Activated CD4-positive, CD25-positive, alpha-beta regulatory T cell (primary cell): Measurements from ENCODE around the gene BAG5.
"Not testable (repeated sequence)": the region's sequence is repeated elsewhere in the genome, so short reads cannot be mapped to it uniquely, and the experiment has no call there.

ENCODE experiments used
- DNase-seq, 4 experiments: peaks; one replicate each; lab custom pipeline; 2025; lab: John Stamatoyannopoulos, UW

BAG5 gene, protein sequence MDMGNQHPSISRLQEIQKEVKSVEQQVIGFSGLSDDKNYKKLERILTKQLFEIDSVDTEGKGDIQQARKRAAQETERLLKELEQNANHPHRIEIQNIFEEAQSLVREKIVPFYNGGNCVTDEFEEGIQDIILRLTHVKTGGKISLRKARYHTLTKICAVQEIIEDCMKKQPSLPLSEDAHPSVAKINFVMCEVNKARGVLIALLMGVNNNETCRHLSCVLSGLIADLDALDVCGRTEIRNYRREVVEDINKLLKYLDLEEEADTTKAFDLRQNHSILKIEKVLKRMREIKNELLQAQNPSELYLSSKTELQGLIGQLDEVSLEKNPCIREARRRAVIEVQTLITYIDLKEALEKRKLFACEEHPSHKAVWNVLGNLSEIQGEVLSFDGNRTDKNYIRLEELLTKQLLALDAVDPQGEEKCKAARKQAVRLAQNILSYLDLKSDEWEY

DNA sequence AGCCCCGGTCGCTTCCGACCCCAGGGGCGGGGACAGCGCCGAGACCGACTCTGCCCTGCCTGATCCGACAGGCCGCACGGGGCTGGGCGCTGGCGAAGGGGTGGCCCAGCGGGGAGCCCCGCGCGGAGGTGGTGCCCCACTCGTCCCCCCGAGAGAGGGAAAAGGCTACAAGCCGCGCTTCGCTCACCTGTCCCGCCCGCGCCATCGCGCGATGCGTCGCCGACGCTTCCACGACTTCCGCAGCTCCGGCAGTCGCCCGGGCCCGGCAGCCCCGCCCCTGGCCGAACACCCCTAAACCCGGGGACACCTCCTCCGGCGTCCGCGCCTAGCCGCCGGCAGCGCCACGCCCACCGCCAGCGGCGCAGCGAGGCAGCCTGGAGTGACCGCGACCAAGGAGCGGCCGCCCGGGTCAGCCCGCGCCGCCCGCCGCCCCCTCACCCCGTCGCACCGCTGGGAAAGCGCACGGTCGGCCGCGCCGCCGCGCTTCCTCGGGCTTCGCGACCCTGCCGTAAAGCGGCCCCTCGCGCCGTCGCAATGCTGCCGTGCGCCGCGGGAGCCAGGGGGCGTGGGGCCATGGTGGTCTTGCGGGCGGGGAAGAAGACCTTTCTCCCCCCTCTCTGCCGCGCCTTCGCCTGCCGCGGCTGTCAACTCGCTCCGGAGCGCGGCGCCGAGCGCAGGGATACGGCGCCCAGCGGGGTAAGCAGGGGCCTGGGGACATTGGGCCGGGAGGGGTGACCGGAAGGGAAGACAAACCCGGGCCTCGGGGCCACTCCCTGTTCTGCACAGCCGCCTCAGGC is at the start of gene BAG5, which contains the start of gene COA8:
TSS of gene BAG5 (minus strand) at position 229 of the 797 bp plus-strand sequence. CDS start 1,493 bp downstream, outside the sequence.
TSS of gene COA8 (plus strand) at position 532 of the 797 bp plus-strand sequence. CDS start at position 574, 42 bp downstream.
- peak; percentile 72 to 84 (median 76) for DNase-seq

DNA sequence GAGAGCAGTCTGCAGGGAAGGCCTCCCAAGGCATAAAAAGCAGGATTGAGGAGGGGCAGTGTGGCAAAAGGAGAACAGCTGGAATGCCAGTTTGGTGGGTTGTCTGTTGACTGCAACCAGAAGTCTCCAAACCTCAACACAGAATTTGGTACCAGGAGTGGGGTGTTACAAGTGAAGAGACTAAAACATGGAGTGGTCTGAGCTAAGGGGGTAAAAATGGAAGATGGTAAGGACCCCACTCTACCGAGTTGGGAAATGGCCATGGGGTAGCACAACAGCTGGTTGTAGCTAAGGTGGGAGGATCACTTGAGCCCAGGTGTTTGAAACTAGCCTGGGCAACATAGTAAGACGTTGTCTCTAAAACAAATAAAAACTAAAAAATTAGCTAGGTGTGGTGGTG is 48.8 kb upstream of the BAG5 start:
- no peak for DNase-seq

DNA sequence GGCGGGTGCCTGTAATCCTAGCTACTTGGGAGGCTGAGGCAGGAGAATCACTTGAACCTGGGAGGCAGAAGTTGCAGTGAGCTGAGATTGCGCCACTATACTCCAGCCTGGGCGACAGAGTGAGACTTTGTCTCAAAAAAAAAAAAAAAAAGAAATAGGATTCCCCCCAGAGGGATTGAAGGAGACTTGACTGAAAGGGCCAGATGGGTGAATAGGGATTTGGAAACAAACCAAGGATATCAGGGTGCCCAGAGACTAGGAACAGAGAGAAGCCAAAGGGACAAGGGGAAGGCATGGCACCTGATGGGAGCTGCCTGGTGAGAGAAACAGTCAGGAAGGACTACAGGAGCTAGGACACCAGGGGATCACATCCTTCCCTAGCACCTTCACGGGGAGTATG is 46.6 kb upstream of the BAG5 start:
- not testable (repeated sequence) for DNase-seq

DNA sequence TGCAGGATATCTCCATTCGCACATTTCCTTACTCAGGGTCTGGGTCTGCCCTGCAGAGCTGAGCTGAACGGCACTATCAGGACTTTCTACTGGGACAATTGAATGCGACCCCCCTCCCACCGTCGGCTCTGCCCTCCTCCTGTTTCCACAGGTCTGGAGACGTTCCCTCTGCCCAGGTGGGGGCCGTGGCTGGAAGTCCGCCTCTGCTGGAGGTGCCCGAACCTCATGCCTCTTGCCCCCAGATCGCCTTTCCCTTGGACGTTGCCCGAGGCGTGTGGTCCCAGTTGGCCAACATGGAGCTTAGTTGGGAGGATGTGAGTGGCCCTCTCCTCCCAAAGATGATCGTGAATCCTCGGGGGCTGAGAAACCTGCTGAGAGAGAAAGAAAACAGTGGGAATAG is 45.4 kb upstream of the BAG5 start:
- no peak for DNase-seq

DNA sequence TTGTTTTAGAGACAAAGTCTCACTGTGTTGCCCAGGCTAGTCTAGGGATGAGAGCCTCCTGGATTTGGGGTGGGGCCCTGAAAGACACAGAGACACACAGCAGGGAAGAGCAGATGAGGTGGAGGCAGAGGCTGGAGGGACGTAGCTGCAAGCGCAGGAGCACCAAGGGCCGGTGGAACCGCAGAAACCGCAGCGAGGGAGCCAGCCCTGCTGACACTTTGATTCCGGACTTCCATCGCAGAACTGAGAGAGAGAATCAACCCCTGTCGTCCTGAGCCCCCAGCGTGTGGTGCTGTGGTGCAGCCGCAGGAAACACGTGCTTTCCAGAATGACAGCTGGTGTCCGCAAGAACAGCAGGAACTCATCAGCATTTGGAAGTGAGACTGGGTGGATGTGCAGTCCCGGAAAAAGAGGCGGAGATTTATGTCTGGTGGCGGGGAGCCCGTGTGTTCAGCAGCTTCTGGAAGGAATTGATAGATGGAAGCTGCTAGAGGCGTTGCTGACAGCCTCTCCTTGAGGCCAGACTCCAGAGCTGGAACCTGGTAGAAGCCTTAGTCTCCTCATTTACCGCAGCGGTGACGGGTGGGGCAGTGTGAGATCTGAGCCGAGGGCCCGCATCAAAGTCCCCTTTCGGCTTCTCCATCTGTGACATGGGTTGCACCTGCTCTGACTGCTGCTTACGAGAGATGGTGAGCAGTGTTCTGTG is 44.7 kb upstream of the BAG5 start:
- no peak for DNase-seq

DNA sequence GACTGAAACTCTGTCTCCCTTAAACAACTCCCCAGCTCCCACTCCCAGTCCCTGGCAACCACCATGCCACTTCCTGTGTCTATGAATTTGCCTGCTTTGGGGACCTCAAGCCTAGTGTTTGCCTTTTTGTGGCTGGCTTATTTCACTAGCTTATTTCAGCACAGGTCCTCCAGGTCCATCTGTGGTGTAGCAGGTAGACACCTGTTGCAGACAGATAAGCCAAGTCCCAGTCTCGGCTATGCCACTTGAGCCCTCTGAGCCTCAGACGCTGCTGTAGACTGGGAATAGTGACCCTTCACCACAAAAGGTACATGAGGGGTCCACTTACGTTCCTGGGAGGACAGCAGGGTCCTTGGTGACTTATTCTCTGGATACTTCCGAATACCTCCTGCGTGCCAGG is 42.2 kb upstream of the BAG5 start:
- DNase-seq, result no peak

DNA sequence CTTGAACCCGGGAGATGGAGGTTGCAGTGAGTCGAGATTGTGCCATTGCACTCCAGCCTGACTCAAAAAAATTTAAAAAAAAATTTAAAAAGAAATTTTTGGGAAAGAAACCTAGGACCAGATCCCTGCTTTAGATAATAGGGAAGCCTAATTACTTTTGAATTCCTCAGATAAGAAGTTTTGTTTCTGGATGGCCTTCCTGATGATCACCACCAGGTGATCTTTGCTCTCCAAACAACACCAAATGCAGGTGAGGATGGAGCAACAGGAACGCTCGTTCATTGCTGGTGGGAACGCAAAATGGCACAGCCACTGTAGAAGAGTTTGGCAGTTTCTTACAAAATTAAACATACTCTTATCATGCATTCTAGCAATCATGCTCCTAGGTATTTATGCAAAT is 38.0 kb upstream of the BAG5 start:
- DNase-seq, result no peak

DNA sequence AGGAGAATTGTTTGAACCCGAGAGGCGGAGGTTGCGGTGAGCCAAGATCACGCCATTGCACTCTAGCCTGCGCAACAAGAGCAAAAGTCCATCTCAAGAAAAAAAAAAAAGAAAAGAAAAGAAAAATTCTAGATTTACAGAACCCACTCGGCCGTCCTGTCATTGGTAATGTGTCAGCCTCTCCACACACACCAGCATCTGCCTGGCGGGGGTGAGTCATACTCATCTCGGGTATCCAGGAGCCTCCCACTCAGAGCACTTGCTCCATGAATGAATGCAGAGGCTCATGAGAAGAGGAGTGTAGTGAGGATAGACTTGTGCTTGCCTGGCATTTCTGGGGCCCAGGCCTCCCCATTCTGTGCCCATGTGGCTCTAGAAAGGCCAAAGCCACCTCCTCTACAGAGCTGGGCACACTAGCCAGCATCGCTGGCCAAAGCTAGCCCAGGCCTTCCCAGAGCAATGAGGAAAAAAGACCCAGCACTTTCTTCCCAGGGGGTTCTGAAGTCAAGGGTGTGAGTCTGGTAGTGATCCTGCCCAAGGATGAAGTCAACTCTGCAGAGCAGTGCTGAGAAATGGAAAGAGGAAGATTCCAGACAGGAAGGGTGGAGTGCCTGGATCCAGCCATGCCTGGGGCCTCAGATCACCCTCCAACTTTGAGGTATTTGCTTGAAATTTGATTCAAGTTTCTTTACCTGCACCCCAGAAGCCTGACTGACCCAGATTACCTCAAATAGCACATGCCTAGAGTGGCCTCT is 35.3 kb upstream of the BAG5 start:
- no peak for DNase-seq

DNA sequence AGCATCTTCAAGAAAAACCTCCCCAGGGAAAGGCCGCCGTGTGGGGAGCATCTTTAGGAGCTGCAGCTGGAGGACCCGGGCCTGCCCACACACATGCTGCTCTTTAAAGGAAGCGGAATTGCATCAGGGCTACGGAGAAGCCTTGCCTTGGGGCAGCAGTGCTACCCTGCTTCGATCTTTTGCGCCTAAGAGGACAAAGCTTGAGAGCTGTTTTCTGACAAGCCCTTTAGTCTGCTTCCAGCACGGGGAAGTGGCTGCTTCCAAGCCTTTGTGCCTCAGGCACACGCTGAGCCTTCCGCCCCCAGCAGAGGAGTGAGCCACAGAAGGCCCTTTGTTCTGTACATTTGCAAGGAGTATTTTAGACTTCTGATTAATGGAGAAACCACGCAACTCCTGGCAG is 31.8 kb upstream of the BAG5 start:
- DNase-seq, result no peak

DNA sequence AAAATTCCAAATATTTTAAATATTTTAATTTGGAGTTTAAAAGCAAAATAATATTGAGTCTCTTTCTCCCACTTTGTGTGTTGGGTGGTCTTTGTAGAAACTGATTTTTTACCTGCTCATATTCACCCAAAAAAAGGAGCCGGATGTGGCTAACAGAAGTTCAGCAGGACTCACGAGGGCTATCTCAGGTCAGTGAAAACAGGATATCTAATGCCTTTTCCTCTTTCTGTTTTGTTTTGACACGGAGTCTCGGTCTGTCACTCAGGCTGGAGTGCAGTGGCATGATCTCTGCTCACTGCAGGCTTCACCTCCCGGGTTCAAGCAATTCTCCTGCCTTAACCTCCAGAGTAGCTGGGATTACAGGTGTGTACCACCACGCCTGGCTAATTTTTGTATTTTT is 31.1 kb upstream of the BAG5 start:
- DNase-seq, result no peak

DNA sequence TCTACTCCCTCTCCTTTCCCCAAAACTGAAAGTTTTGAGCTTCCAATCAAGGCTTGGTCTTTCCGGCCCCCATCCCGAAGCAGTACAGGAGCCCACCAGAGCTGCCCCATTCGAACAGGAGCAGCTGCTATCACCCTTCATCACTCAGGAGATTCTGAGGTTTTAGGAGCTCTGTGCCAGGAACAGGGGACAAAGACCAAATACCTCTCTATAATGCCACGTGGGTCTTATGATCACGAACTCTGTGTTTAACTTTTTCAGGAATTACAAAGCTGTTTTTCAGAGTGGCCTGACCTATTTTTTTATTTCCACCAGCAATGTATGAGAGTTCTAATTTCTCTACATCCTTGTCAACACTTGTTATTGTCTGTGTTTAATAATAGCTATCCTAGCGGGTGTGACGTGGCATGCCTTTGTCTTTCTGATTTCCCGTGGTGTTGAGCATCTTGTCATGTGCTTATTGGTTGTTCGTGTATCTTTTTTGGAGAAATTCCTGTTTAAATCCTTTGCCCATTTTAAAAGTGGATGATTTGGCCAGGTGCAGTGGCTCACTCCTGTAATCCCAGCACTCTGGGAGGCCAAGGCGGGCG is 22.0 kb upstream of the BAG5 start:
- DNase-seq, result no peak

DNA sequence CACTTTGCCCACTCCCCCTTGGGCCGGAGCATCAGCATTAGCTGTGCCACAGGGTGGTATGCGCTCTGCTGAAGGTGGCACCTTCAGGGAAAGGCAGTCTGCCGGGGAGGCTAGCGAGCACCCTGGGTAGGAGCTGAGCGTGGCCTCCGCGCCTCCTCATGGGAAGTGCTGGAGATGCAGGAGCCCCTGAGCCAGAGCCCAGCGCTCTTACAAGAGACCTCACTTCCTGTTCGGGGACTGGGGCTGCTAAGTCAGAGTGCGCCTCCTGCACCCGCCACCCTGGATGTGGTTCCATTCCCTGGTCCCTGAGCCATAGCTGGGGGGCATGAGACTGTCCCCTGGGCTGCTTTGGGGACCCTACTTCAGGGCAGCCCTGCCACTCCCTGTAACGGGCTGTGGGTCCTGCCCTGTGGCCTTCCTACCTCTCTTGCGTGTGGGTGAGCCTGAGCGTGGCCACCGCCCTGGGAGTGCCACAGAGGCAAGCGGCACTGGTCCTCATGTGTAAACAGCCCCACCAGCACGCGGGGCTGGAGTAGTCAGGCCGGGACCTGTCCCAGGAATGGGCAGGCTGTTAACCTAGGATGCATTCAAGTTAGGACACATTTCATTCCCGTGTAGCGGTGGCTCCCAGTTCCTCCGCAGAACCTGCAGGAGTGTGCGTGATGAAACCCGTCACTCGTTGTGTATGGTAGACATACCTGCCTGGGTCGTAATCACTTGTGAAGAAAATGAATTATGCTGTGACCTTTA is 19.7 kb upstream of the BAG5 start:
- no peak for DNase-seq

DNA sequence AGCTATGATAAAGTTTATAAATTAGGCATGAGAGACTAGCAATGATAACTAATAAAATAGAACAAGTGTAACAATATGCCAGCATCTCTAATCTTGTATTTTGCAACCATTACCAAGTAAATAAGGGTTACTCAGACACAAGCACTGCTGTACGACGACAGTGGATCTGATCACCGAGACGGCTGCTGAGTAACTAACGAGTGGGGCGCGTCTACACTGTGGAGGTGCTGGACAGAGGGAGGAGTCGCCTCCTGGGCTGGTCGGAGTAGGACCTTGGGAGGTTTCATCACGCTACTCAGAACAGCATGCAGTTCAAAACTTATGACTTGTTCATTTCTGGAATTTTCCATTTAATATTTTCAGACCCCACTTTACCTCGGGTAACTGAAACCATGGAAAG is 18.7 kb upstream of the BAG5 start:
- DNase-seq, result no peak

DNA sequence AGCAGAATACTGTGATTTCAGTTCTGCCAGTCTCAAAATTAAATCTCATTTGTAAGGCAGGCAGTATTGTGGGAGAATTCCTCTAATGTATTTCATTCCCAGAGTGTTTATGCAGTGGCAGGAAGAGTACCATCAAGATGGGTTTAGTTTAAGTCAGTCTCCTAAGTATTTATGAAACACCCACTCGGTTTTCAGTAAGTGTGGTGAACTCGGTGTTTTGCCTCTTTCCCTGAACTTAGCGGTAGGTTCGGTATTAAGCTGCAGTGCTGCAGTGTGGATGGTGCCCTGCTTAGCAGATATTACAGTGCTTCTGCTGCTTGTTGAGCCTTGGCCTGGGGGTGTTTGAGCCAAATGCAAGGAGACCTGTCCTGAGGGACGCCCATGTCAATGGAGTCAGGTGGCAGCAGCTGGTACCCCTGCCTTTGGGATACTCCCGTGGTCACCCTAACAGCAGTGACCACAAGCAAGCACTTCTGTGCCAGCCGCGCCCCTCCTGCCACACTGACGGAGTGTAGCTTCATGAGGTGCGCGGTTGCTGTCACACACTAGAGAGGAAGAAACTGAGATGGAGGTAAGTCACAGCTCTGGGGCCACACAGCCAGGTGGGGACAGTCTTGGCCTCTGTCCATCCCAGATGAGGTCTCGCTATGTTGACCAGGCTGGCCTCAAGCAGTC is 16.1 kb upstream of the BAG5 start:
- no peak for DNase-seq

DNA sequence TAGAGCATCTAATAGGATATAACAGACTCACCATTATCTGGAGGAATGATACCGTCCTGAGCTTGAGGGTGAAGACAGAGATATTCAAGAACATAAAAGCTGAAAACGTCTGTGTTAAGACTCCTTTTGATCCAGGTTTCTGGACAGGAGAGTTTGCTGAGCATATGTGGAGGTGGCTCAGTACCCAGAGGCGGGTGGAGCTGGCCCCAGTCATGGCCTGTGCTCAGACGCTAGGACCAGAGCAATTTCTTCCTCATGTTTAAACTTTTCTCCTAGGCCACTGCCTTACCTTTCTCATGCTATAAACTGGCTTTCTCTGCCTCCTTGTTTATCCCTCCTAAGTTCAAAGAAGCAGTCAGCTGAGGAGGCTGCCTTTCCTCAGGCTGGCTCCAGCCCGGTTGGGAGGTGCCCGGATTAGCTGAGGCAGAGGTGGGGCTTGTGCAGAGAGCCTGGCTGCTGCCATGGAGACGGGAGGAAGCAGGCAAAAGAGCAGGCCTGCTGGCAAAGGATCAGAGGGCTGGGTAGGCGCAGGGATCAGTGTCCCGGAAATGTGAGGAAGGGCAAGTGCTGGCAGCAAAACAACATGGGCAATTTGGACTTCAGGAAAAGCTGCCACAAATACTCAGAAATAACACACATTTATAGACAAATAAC is 14.0 kb upstream of the BAG5 start:
- DNase-seq, result no peak

DNA sequence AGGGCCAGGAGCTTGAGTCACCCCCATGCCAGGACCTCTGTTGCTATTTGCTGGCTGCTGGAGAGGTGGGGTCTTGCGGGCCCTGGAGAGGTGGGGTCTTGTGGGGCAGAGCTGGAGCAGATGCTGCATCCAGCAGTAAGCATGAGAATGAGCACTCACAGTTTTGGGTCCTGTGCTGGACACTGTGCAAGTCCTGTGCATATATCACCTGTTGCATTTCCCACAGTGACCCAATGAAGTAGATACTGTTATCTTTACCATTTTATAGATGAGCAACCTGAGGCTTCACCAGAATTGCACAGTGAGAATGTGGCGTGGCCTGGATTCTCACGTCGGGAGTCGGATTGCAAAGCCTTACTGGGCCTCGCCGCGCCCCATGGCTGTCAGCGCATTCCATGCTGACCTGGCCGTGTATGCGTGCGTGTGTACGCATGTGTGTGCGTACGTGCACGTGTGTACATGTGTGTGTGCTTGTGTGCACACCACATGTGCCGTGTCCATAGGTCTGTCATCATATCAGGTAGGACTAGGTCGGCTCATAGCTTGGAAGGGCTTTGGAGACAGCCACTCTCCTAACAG is 12.3 kb upstream of the BAG5 start:
- no peak for DNase-seq

DNA sequence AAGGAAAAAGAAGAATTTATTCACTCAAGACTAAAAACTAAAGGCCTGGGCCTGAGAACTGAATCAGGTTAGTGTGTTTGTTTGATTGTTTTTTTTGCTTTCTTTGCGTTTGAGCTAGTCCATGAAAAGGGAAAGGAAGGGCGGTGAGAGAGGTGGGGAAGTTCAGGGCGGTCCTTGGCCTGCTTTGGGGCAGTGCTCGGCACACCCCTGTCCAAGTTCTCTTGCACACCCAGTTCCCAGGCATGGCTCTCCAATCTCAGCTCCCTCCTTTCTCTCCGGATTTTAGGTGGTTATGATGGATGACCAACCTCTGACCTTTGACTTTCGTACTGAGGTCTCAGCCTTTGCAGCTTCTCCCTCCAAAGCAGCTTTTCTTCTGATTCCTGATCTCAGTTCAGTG is 11.6 kb upstream of the BAG5 start:
- no peak for DNase-seq

DNA sequence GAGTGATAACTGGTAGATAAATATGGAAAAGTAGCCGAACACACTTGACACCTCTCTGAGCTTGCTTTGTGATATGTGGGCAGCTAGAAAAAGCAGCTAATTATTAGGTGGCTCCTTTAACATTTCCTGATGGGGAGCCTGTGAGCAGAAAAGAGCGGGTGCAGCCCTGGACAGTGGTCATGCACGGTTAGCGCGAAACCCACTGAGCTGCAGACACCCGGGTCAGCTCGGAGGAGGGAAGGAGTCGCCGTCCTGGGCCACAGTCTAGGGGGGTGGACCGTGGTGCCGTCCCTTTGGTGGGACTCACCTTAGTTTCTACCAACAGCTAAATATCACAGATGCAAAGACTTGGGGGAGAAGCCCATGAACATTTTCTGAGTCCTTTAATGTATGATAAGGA is 7.0 kb upstream of the BAG5 start:
- DNase-seq, result no peak

DNA sequence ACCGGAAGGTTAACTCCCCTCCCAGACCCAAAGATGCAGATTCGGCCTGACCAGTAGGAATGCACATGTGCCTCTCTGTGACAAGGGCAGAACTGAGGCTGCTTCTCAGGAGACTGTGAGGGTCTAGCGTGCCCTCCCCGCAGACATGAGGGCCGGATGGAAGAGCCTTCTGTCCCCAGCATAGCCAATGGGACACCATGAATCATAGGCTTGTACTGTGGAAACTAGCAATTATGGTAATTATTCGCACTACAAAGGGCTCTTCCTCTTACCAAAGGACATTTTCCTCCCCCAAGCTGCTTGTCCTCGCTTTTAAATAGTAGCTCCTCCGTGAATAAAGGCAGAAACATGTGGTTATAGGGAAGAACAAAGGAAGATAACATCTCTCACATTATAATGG is 6.5 kb upstream of the BAG5 start:
- no peak for DNase-seq
